ENCODE data around the gene CDH23. TPM values are rescaled to one million over a fixed set of nuclear protein-coding genes. Genes with fewer than 3 reads are reported as not detected.

The CDH23 gene
- total and polyA plus RNA-seq, 5 donors, result 2.4 to 6.3 (median 5.2) TPM

- intact Hi-C loops (cut with DNase I), result no loop called here
- no peaks in the 10 kb centered on the region for H3K27me3 ChIP-seq (ENCODE audit: control insufficient read depth, insufficient read depth)
- 84% methylated on average over 14 of the region's 14 CpGs for WGBS
- H3K9me3 ChIP-seq (ENCODE audit: control insufficient read depth, low read length), result no peaks in the 10 kb centered on the region
- H3K4me1 ChIP-seq (ENCODE audit: control insufficient read depth, insufficient read depth, low read length), result peaks cover 28% of the 10 kb centered on the region
- ATAC-seq (no peak), DNase-seq (peak in 2 of 3 donors; percentile 27 to 46)
- no peak overlapping the region for H3K27ac ChIP-seq (ENCODE audit: low read length)
- no peak overlapping the region for H3K4me3 ChIP-seq (ENCODE audit: low read length)
Measured at GRCh38 chr10:71751515-71752224, 354.9 kb downstream of the CDH23 start.

DNA sequence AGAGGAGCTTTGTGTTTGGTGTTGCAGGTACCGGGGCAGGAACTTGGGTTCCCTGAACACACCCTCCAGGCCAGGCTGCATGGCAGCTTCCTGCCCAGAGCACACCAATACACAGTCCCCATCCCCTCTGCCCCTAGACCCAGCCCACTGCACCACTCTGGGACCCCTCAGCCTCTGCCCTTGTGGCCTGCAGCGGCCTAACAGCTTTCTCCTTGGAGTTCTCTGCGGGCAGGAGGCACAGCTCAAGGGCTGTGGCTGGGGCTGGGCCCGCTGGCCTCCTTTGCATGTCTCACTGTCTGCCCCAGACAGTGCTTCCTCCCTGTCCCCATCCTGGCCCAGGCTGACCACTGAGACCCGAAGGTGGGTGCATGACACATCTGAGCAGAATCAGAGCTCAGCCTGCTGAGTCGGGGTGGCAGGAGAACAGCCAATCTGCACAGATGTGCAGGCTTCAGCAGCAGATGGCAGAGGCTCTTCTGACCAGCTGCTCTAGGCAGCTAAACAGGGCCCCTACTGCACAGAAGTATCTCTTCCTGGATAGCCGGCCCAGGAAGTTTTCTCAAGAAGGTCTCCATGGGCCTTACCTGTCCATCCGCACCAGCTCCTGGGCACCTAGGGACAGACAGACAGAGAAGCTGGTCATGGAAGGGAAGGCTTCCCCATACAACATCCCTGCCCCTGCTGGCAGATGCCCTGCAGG lies 355.8 kb downstream of the CDH23 start:
- Histone ChIP-seq H3K9me3 (ENCODE audit: control insufficient read depth, low read length) (no peaks in the 10 kb centered on the region), H3K4me1 (ENCODE audit: control insufficient read depth, insufficient read depth, low read length) (peaks cover 19% of the 10 kb centered on the region), H3K27me3 (ENCODE audit: control insufficient read depth, insufficient read depth) (no peaks in the 10 kb centered on the region), H3K27ac (ENCODE audit: low read length) (no peak overlapping the region), H3K4me3 (ENCODE audit: low read length) (no peak overlapping the region)
- WGBS, result 78% methylated on average over 8 of the region's 8 CpGs
- DNase-seq (peak in 2 of 3 donors; percentile 37 to 49), ATAC-seq (no peak)
- intact Hi-C loops (cut with DNase I), result no loop called here

- Histone ChIP-seq H3K9me3 (ENCODE audit: control insufficient read depth, low read length) (no peaks in the 10 kb centered on the region), H3K27me3 (ENCODE audit: control insufficient read depth, insufficient read depth) (no peaks in the 10 kb centered on the region), H3K4me1 (ENCODE audit: control insufficient read depth, insufficient read depth, low read length) (peaks cover 12% of the 10 kb centered on the region), H3K4me3 (ENCODE audit: low read length) (no peak overlapping the region), H3K27ac (ENCODE audit: low read length) (no peak overlapping the region)
- intact Hi-C loops (cut with DNase I), result no loop called here
- WGBS, result 74% methylated on average over 15 of the region's 15 CpGs
- peak in 1 of 2 donors; percentile 4 for ATAC-seq
- peak; percentile 45 to 78 (median 76) for DNase-seq
Measured at GRCh38 chr10:71753091-71753959, 356.6 kb downstream of the CDH23 start.

GRCh38 chr10:71753960-71754505 lies 357.3 kb downstream of the CDH23 start:
- H3K4me3 ChIP-seq (ENCODE audit: low read length), result no peak overlapping the region
- intact Hi-C loops (cut with DNase I), result no loop called here
- no peaks in the 10 kb centered on the region for H3K9me3 ChIP-seq (ENCODE audit: control insufficient read depth, low read length)
- WGBS, result 50% methylated on average over 8 of the region's 8 CpGs
- DNase-seq (peak in 2 of 3 donors; percentile 44 to 47), ATAC-seq (no peak)
- H3K4me1 ChIP-seq (ENCODE audit: control insufficient read depth, insufficient read depth, low read length), result peaks cover 7% of the 10 kb centered on the region
- H3K27ac ChIP-seq (ENCODE audit: low read length), result no peak overlapping the region
- H3K27me3 ChIP-seq (ENCODE audit: control insufficient read depth, insufficient read depth), result no peaks in the 10 kb centered on the region

GRCh38 chr10:71754562-71754961 lies 357.8 kb downstream of the CDH23 start:
- WGBS, result 69% methylated on average over 3 of the region's 3 CpGs
- Histone ChIP-seq H3K27ac (ENCODE audit: low read length) (no peak overlapping the region), H3K9me3 (ENCODE audit: control insufficient read depth, low read length) (no peaks in the 10 kb centered on the region), H3K27me3 (ENCODE audit: control insufficient read depth, insufficient read depth) (no peaks in the 10 kb centered on the region), H3K4me3 (ENCODE audit: low read length) (no peak overlapping the region), H3K4me1 (ENCODE audit: control insufficient read depth, insufficient read depth, low read length) (peaks cover 2% of the 10 kb centered on the region)
- ATAC-seq (no peak), DNase-seq (no peak)
- intact Hi-C loops (cut with DNase I), result no loop called here

GRCh38 chr10:71755179-71755879 lies 358.6 kb downstream of the CDH23 start:
- intact Hi-C loops (cut with DNase I), result no loop called here
- Histone ChIP-seq H3K4me1 (ENCODE audit: control insufficient read depth, insufficient read depth, low read length) (peaks cover 2% of the 10 kb centered on the region), H3K4me3 (ENCODE audit: low read length) (no peak overlapping the region), H3K27me3 (ENCODE audit: control insufficient read depth, insufficient read depth) (no peaks in the 10 kb centered on the region), H3K9me3 (ENCODE audit: control insufficient read depth, low read length) (no peaks in the 10 kb centered on the region), H3K27ac (ENCODE audit: low read length) (no peak overlapping the region)
- WGBS, result 87% methylated on average over 16 of the region's 16 CpGs
- ATAC-seq (no peak), DNase-seq (peak in 2 of 3 donors; percentile 38 to 43)

- no peak overlapping the region for H3K4me3 ChIP-seq (ENCODE audit: low read length)
- no peak overlapping the region for H3K27ac ChIP-seq (ENCODE audit: low read length)
- ATAC-seq, result no peak
- intact Hi-C loops (cut with DNase I), result no loop called here
- WGBS, result 76% methylated on average over 12 of the region's 12 CpGs
- H3K4me1 ChIP-seq (ENCODE audit: control insufficient read depth, insufficient read depth, low read length), result peaks cover 2% of the 10 kb centered on the region
- H3K9me3 ChIP-seq (ENCODE audit: control insufficient read depth, low read length), result no peaks in the 10 kb centered on the region
- H3K27me3 ChIP-seq (ENCODE audit: control insufficient read depth, insufficient read depth), result no peaks in the 10 kb centered on the region
- DNase-seq, result peak in 2 of 3 donors; percentile 4 to 6
Measured at GRCh38 chr10:71756311-71757191, 359.8 kb downstream of the CDH23 start.

- DNase-seq, result peak in 2 of 3 donors; percentile 47 to 60
- peak; percentile 23 to 27 for ATAC-seq
- intact Hi-C loops (cut with DNase I), result no loop called here
- H3K27ac ChIP-seq (ENCODE audit: low read length), result no peak overlapping the region
- WGBS, result 64% methylated on average over 11 of the region's 11 CpGs
- no peaks in the 10 kb centered on the region for H3K27me3 ChIP-seq (ENCODE audit: control insufficient read depth, insufficient read depth)
- peaks cover 2% of the 10 kb centered on the region for H3K4me1 ChIP-seq (ENCODE audit: control insufficient read depth, insufficient read depth, low read length)
- H3K4me3 ChIP-seq (ENCODE audit: low read length), result no peak overlapping the region
- H3K9me3 ChIP-seq (ENCODE audit: control insufficient read depth, low read length), result no peaks in the 10 kb centered on the region
Measured at GRCh38 chr10:71757399-71757922, 360.7 kb downstream of the CDH23 start.

GRCh38 chr10:71761105-71761511 lies 364.4 kb downstream of the CDH23 start:
- DNase-seq (peak in 1 of 3 donors; percentile 33), ATAC-seq (no peak)
- intact Hi-C loops (cut with DNase I), result no loop called here
- Histone ChIP-seq H3K27me3 (ENCODE audit: control insufficient read depth, insufficient read depth) (no peaks in the 10 kb centered on the region), H3K9me3 (ENCODE audit: control insufficient read depth, low read length) (no peaks in the 10 kb centered on the region), H3K4me1 (ENCODE audit: control insufficient read depth, insufficient read depth, low read length) (peaks cover 8% of the 10 kb centered on the region), H3K27ac (ENCODE audit: low read length) (no peak overlapping the region), H3K4me3 (ENCODE audit: low read length) (no peak overlapping the region)
- WGBS, result 94% methylated on average over 3 of the region's 3 CpGs

Data from right cardiac atrium (tissue), 5 donors.